ENCODE data around the gene BORCS8. TPM values are rescaled to one million over a fixed set of nuclear protein-coding genes. Genes with fewer than 3 reads are reported as not detected.
"Not testable (repeated sequence)": the region's sequence is repeated elsewhere in the genome, so short reads cannot be mapped to it uniquely, and the experiment has no call there.

BORCS8 gene
- total RNA-seq, 6 experiments from 2014 or later, result 33.9 to 43.2 (median 38.6) TPM

DNA sequence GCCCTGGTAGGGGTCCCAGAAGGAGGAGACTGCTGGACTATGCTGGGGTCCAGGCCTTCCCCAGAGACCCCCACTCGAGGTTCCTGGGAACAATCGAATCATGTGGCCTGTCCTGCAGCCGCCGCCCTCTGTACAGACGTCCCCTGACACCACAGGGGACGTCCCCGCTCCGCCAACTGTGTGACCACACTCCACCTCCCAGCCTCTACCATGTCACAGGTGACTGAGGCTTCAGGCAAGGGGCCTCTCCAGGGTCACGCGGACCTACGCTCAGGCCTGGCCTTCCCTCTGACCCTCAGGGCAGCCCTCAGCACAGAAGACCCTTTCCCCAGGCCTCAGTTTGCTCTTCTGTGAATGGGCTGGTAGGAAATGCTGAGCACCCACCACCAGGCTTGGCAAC lies 40.5 kb downstream of the BORCS8 start:
- Mint-ChIP-seq H3K9me3 (peaks cover 3% of the 10 kb centered on the region; the same call in 1 of the 2 replicates), H3K27ac (no peak overlapping the region), H3K4me3 (no peak overlapping the region), H3K4me1 (ENCODE audit: low read depth) (no peaks in the 10 kb centered on the region), H3K36me3 (ENCODE audit: low read depth) (peaks cover 6% of the 10 kb centered on the region; the same call in 1 of the 2 replicates), H3K27me3 (ENCODE audit: insufficient read depth) (peaks cover 1% of the 10 kb centered on the region)
- TF ChIP-seq, protein P1, sequence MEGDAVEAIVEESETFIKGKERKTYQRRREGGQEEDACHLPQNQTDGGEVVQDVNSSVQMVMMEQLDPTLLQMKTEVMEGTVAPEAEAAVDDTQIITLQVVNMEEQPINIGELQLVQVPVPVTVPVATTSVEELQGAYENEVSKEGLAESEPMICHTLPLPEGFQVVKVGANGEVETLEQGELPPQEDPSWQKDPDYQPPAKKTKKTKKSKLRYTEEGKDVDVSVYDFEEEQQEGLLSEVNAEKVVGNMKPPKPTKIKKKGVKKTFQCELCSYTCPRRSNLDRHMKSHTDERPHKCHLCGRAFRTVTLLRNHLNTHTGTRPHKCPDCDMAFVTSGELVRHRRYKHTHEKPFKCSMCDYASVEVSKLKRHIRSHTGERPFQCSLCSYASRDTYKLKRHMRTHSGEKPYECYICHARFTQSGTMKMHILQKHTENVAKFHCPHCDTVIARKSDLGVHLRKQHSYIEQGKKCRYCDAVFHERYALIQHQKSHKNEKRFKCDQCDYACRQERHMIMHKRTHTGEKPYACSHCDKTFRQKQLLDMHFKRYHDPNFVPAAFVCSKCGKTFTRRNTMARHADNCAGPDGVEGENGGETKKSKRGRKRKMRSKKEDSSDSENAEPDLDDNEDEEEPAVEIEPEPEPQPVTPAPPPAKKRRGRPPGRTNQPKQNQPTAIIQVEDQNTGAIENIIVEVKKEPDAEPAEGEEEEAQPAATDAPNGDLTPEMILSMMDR (IDR thresholded peaks at IDR 0.05), result no peak
- no peak for DNase-seq

DNA sequence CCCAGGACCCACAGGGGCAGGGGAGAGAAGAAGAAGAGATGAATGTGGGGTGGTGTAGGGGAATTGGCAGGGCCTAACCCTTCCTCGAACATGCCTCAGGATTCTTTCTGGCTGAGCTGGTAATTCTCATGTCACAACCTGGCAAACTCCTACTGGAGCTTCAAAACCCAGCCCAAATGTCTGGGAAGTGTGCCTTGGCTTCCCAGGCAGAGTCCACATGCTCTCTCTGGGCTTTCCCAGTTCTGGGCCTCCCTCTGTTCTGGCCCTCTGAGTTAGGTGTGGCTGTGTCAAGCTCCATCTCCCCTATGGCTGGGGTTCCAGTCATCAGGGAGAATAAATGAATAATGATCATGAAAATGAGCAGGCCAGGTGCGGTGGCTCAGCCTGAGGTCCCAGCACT lies 42.5 kb downstream of the BORCS8 start:
- TF ChIP-seq, protein P1 (IDR thresholded peaks at IDR 0.05), result no peak
- Mint-ChIP-seq H3K9me3 (no peaks in the 10 kb centered on the region), H3K27me3 (ENCODE audit: insufficient read depth) (peaks cover 1% of the 10 kb centered on the region; the same call in 1 of the 2 replicates), H3K4me3 (no peak overlapping the region), H3K27ac (no peak overlapping the region), H3K36me3 (ENCODE audit: low read depth) (no peaks in the 10 kb centered on the region), H3K4me1 (ENCODE audit: low read depth) (no peaks in the 10 kb centered on the region)
- no peak for DNase-seq

DNA sequence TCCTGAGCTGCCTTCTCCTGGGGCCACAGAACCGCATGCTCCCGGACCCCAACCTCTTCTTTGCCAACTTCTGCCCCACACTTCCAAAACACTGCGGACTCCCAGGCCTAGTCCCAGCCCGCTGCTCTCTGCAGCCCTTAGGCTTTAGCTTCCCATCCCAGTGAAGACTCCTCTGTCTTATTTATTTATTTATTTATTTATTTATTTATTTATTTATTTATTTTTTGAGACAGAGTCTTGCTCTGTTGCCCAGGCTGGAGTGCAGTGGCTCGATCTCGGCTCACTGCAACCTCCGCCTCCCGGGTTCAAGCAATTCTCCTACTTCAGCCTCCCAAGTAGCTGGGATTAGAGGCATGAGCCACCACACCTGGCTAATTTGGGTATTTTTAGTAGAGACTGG lies 43.4 kb downstream of the BORCS8 start:
- not testable (repeated sequence) for H3K4me3 Mint-ChIP-seq; H3K27me3 Mint-ChIP-seq (ENCODE audit: insufficient read depth); DNase-seq; H3K4me1 Mint-ChIP-seq (ENCODE audit: low read depth); H3K9me3 Mint-ChIP-seq; H3K36me3 Mint-ChIP-seq (ENCODE audit: low read depth); H3K27ac Mint-ChIP-seq

DNA sequence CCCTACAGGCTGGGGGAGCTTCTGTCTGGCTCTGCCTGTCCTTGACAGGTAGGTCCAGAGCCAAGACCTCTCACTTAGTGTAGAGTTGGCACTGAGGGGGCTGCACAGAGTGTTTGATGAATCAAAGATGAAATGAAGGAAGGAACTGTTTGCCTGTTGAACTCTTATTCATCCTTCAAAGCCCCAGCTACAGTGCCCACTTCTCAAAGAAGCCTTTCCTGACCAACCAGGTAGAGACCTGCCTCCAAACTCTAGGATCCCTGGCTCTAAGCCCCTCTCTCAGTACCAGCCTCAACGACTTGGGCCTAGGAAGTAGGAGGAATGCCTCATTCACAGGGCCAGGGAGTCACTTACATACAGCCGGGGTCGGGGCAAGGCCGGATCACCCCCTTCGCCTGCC lies 44.6 kb downstream of the BORCS8 start:
- no peak for DNase-seq
- H3K9me3 Mint-ChIP-seq, result no peaks in the 10 kb centered on the region
- no peaks in the 10 kb centered on the region for H3K4me1 Mint-ChIP-seq (ENCODE audit: low read depth)
- H3K36me3 Mint-ChIP-seq (ENCODE audit: low read depth), result no peaks in the 10 kb centered on the region
- TF ChIP-seq, protein P1 (IDR thresholded peaks at IDR 0.05), result no peak
- H3K27me3 Mint-ChIP-seq (ENCODE audit: insufficient read depth), result peaks cover 2% of the 10 kb centered on the region; the same call in 1 of the 2 replicates
- no peak overlapping the region for H3K4me3 Mint-ChIP-seq
- no peak overlapping the region for H3K27ac Mint-ChIP-seq

DNA sequence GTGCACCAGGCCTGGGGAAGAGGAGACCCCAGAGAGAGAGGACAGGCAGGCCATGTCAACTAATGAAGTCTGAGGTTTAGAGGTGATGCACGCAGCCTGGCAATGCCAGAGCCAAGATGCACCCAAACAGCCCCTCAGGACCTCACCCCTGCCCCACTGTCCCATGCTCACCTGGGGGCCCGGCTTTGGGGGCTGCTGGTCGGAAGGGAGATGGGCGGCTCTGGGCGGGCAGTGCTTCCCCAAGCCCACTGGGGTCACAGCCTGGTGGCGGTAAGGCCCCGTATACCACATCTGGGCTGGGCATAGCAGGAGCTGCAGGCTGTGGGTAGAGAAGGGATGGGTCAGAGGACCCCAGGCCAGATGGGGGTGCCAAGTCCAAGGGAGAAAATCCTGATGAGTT lies 45.1 kb downstream of the BORCS8 start:
- H3K36me3 Mint-ChIP-seq (ENCODE audit: low read depth), result no peaks in the 10 kb centered on the region
- DNase-seq, result no peak
- H3K27me3 Mint-ChIP-seq (ENCODE audit: insufficient read depth), result peaks cover 2% of the 10 kb centered on the region; the same call in 1 of the 2 replicates
- no peaks in the 10 kb centered on the region for H3K4me1 Mint-ChIP-seq (ENCODE audit: low read depth)
- TF ChIP-seq, protein P1 (IDR thresholded peaks at IDR 0.05), result no peak
- H3K27ac Mint-ChIP-seq, result no peak overlapping the region
- no peaks in the 10 kb centered on the region for H3K9me3 Mint-ChIP-seq
- no peak overlapping the region for H3K4me3 Mint-ChIP-seq

DNA sequence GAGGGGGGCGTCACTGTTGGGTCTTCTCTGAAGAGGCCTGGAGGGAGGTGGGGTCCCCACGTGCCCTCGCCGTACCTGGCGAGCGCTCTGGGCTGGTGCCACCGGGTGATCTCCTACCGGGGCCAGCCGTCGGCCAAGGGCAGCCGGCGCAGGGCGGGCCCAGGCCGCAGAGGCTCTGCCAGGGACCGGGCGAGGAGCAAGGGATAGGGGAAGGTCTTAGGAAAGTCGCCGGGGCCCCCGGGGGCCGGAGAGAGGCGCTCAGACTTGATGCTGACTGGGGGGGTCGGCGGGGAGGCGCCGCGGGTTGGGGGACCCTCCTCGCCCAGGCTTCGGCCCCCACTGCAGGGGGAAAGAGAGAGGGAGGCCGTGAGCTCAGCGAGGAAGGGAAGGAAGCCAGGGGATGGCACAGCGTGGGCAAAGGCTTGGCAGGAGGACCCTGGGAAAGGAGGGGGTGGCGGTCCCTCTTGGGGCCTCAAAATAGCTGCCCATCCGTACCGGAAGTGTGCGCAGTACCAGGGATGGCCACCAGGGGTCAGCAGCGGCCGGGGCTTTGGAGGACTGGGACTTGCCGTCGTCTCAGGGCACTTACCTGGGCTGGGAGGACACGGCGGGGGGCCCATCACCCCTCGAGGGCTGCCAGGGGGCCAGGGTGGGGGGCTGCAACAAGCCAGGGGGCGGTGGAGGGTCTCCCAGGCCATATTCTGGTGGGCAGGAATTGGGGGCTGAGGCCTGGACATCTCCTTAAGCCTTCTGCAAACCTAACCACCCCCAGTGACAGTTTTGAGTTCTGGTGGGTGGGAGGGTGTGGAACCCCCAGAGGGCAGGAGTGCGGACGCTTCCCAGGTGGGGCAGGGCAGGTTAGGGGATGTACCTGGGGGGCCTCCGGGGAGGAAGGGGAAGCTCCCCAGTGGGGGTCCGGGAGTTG lies 46.0 kb downstream of the BORCS8 start:
- DNase-seq, result peak; percentile 34

More for the DNA sequence above, 46.0 kb downstream of the BORCS8 start:
- Mint-ChIP-seq H3K9me3 (no peaks in the 10 kb centered on the region), H3K27ac (0 out of 2 replicates have a peak overlapping the region, but pooled peaks have one; percentile 31), H3K4me1 (ENCODE audit: low read depth) (no peaks in the 10 kb centered on the region), H3K36me3 (ENCODE audit: low read depth) (no peaks in the 10 kb centered on the region), H3K27me3 (ENCODE audit: insufficient read depth) (peaks cover 2% of the 10 kb centered on the region; the same call in 1 of the 2 replicates), H3K4me3 (no peak overlapping the region)
- TF ChIP-seq, protein P1 (IDR thresholded peaks at IDR 0.05), result peak; percentile 96

Data from HFFc6 (cell line).